Testis (tissue), 3 donors: ENCODE measurements around the gene WBP1L. TPM values are rescaled to one million over a fixed set of nuclear protein-coding genes. Genes with fewer than 3 reads are reported as not detected.

Source experiments
- DNase-seq: peaks from one replicate; pipeline ENCODE4 v3.0.0-alpha.2; 2019
- H3K27ac ChIP-seq, 2 donors: fragments of 200-600 bp; sonication (generic); one replicate each; pipeline ENCODE4 v1.5.1; 2019
- H3K27me3 ChIP-seq: fragments of 200-600 bp; sonication (generic); one replicate; pipeline ENCODE4 v1.5.1; 2019
- H3K36me3 ChIP-seq: fragments of 200-600 bp; sonication (generic); one replicate; pipeline ENCODE4 v1.5.1; 2017; ENCODE audit warnings: low read depth; ENCODE audit errors: missing control alignments
- H3K4me1 ChIP-seq: fragments of 200-600 bp; sonication (generic); one replicate; pipeline ENCODE4 v1.5.1; 2019
- H3K4me3 ChIP-seq, 2 donors: fragments of 200-600 bp; sonication (generic); one replicate each; pipeline ENCODE4 v1.5.1; 2017 to 2019
- H3K9me3 ChIP-seq: fragments of 200-600 bp; sonication (generic); one replicate; pipeline ENCODE4 v1.5.1; 2017
- CTCF ChIP-seq, 3 experiments: fragments of 450-650 bp in 2 of 3; fragments of 200-600 bp in 1 of 3; sonication (generic) in 1 of 3; IDR thresholded peaks; one replicate each; pipeline ENCODE4 v1.5.1; 2016 to 2019; ENCODE audit warnings: antibody characterized with exemption in 3 of 3, mild to moderate bottlenecking in 2 of 3, moderate library complexity in 1 of 3
- POLR2A ChIP-seq: fragments of 450-650 bp; IDR thresholded peaks from one replicate; pipeline ENCODE4 v1.6.1; 2017; ENCODE audit warnings: antibody characterized with exemption, mild to moderate bottlenecking, moderate library complexity
- WGBS, 2 donors: methylation state at CpG; one replicate each; pipeline ENCODE4 v1.1.5; 2018; 5-methylcytosine and 5-hydroxymethylcytosine counted together
- intact Hi-C: fragments of 100-400 bp; cut with DNase I; formaldehyde crosslinking; loops from one replicate; pipeline ENCODE4 v1.15.1; 2023; ENCODE audit warnings: low total_unique reads
- polyA plus RNA-seq: library from polyadenylated mRNA; stranded (reverse); fragments of 350-450 nt; fragmentation: Illumina TruSeq; extraction: RNeasy Lipid Tissue Mini Kit (QIAGEN cat#74804); gene quantifications from one replicate; pipeline ENCODE4 v1.2.3, GENCODE V29; 2014; ENCODE audit warnings: low read depth, low replicate concordance; ENCODE audit not compliant: insufficient read depth
- total RNA-seq, 2 donors: library from RNA; depleted of rRNA; stranded (reverse); fragments of >200 nt; gene quantifications; one replicate each; pipeline ENCODE4 v1.2.3, GENCODE V29; 2016

Gene WBP1L
- total and polyA plus RNA-seq, 3 donors from 2014 or later, result 72.4 to 165 (median 113) TPM

- Histone ChIP-seq H3K27ac (no peak overlapping the region), H3K36me3 (no peaks in the 10 kb centered on the region), H3K27me3 (no peaks in the 10 kb centered on the region), H3K9me3 (no peaks in the 10 kb centered on the region), H3K4me3 (no peak overlapping the region), H3K4me1 (peaks cover 13% of the 10 kb centered on the region)
- TF ChIP-seq POLR2A, result no peak
- TF ChIP-seq CTCF (IDR thresholded peaks at IDR 0.05), result no peak
- WGBS, 2 donors, result 51 to 67% methylated on average over 6 of the region's 6 CpGs
- DNase-seq, result no peak
- intact Hi-C loops, result loop anchor here (10.0 kb wide), 1 partner anchor 104 kb away; no protein-coding TSS in a partner anchor
Measured at GRCh38 chr10:102720775-102721301, 22.9 kb upstream of the WBP1L start.

- intact Hi-C loops, result loop anchor here (10.0 kb wide), 1 partner anchor 103 kb away; no protein-coding TSS in a partner anchor
- TF ChIP-seq POLR2A (no peak), CTCF (IDR thresholded peaks at IDR 0.05) (no peak)
- H3K4me3 ChIP-seq, result no peak overlapping the region
- H3K4me1 ChIP-seq, result peaks cover 13% of the 10 kb centered on the region
- no peaks in the 10 kb centered on the region for H3K36me3 ChIP-seq
- DNase-seq, result no peak
- no peak overlapping the region for H3K27ac ChIP-seq
- no peaks in the 10 kb centered on the region for H3K27me3 ChIP-seq
- WGBS, 2 donors, result 73 to 77% methylated on average over 4 of the region's 4 CpGs
- H3K9me3 ChIP-seq, result no peaks in the 10 kb centered on the region
Measured at GRCh38 chr10:102721954-102722353, 21.8 kb upstream of the WBP1L start.

- Histone ChIP-seq H3K4me1 (peaks cover 6% of the 10 kb centered on the region), H3K27ac (no peak overlapping the region), H3K4me3 (no peak overlapping the region), H3K36me3 (no peaks in the 10 kb centered on the region), H3K9me3 (no peaks in the 10 kb centered on the region), H3K27me3 (no peaks in the 10 kb centered on the region)
- no peak for DNase-seq
- intact Hi-C loops, result loop anchor here (10.0 kb wide), 1 partner anchor 101 kb away; no protein-coding TSS in a partner anchor
- no peak for TF ChIP-seq CTCF (IDR thresholded peaks at IDR 0.05)
- TF ChIP-seq POLR2A, result no peak
- 91 to 97% methylated on average over 4 of the region's 4 CpGs for WGBS, 2 donors
Measured at GRCh38 chr10:102723989-102724388, 19.8 kb upstream of the WBP1L start.

- Histone ChIP-seq H3K4me1 (no peaks in the 10 kb centered on the region), H3K4me3 (no peak overlapping the region), H3K36me3 (no peaks in the 10 kb centered on the region), H3K27me3 (no peaks in the 10 kb centered on the region), H3K27ac (no peak overlapping the region), H3K9me3 (no peaks in the 10 kb centered on the region)
- TF ChIP-seq CTCF (IDR thresholded peaks at IDR 0.05), result no peak
- no peak for TF ChIP-seq POLR2A
- intact Hi-C loops, result loop anchor here (10.0 kb wide), 1 partner anchor 99 kb away; no protein-coding TSS in a partner anchor
- no peak for DNase-seq
- WGBS, 2 donors, result 88 to 100% methylated on average over 1 to 3 of the region's 3 CpGs
Measured at GRCh38 chr10:102726274-102726673, 17.5 kb upstream of the WBP1L start.
